GM18502 (cell line): ENCODE results near the gene INPP5E.

Source experiments
- ATAC-seq: cut with Tn5 transposase; IDR thresholded peaks from one replicate; pipeline ENCODE4 v1.9.1; 2021; ENCODE audit warnings: mild to moderate bottlenecking; ENCODE audit not compliant: unreplicated experiment, poor library complexity

Gene INPP5E

DNA sequence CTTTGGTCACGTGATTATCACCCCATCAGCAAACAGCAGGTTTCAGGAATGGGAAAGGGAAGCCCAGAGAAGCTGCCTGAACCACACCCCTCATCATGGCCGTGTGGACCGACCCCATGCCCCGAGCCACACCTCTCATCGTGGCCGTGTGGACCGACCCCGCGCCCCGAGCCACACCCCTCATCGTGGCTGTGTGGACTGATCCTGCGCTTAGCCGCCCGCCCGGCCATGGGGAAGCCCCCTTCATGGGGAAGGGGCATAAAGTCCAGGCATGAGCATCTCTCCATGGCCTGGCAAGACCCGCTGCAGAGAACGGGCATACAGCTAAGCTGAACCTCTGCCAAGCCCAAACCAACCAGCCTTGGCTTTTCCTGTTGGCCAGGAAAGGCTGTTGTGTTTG, 46.1 kb downstream of the INPP5E start:
- no peak for ATAC-seq

GRCh38 chr9:136392538-136393449, 46.9 kb downstream of the INPP5E start:
- no peak for ATAC-seq

GRCh38 chr9:136391737-136392537, 47.7 kb downstream of the INPP5E start:
- ATAC-seq, result no peak

- ATAC-seq, result no peak
Observed at GRCh38 chr9:136389396-136389795, 50.2 kb downstream of the INPP5E start.

DNA sequence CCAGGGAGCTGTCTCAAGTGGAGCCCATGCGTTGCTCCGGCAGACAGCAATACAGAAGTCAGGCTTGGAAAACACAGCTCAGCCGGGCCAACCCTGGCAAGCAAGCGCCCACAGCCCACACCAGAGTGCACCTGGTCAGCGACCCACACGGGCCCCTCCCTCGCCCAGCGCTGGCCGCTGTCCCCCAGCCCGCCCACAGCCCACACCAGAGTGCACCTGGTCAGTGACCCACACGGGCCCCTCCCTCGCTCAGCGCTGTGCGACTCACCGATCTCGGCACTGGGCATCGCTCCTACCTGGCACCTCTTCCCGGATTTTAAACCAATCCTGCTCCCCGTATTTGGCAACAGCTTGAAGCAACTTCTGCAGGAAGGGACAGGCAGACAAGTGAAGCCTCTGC, 52.4 kb downstream of the INPP5E start:
- ATAC-seq, result no peak

GRCh38 chr9:136386018-136386417, 53.6 kb downstream of the INPP5E start:
- no peak for ATAC-seq

DNA sequence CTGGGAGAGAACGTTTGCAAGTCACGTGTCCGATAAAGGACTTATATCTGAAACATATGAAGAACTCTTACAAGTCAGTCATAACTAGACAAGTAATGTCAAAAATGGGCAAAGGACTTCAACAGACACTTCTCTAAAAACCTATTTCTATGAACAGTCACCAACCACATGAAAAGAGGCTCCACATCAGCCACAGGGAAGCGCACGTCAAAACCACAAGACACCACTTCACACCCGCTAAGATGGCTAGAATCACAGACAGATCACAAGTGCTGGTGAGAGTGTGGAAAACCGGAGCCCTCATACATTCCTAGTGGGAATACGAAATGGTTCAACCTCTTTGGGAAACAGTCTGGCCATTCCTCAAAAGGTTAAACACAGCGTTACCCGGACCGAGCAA, 54.6 kb downstream of the INPP5E start:
- ATAC-seq, result no peak

DNA sequence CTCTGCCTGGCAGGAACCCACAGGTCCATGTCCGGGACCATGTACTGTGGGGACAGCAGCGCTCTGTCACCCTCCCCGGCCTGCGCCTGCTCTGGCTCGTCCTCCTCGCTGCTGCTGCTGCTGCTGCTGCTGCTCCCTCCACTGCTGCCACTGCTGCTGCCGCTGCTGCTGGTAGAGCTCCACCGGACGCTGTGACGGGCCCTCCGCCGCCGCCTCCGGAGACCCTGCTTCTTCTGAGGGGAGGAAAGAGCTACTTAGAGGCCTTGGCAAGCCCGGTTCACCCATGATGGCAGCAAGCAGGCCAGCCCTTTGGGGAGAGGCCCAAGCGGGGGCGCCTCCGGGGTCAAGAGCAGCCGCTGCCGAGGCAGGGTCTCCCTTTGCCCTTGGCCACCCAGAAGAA, 56.2 kb downstream of the INPP5E start:
- ATAC-seq, result no peak

DNA sequence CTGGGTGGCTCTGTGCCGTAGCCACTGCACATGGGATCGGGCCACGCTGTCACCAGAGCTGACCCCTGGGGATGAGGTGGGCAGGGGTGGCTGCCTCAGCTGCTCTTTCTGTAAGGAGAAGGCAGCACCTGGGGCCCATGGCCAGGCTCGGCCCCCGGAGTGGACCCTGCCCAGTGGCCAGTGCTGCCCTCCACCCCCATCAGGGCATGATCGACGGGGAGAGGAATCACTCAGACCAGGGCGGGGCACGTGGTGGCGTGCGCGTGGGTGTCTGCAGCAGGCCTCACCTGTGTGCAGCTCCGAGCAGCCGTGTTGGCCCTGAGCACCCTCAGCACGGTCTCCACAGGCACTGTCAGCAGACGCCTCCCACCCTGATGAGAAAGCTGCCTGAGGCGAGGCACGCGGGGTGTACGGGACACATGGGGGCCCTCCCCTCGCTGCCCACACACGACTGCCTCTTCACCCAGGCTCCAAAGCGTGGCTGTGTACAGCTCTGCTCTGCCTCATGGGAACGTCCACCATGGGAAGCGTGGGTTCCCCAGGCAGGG, 57.6 kb downstream of the INPP5E start:
- ATAC-seq, result no peak

DNA sequence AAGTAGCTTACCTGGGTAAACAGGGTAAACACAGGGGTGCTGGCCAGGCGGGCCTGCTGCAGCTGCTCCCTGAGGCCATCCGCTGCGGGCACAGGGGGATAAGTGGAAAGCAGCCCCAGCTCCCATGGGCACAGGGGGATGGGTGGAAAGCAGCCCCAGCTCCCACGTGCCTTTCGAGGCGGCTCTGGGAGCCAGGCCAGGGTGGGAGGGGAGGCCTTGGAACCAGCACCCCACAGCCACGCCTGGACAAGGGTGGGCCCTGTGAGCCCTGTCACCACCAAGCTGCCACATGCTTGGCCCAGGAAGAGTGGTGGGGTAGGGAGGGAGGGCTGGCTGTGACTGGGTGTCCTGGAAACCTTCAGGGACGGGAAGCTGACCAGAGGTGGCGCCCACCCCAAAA, 58.3 kb downstream of the INPP5E start:
- no peak for ATAC-seq

- no peak for ATAC-seq
Observed at GRCh38 chr9:136380381-136380780, 59.3 kb downstream of the INPP5E start.

- ATAC-seq, result no peak
Observed at GRCh38 chr9:136379891-136380290, 59.8 kb downstream of the INPP5E start.

- no peak for ATAC-seq
Observed at GRCh38 chr9:136379401-136379800, 60.2 kb downstream of the INPP5E start.

- no peak for ATAC-seq
Observed at GRCh38 chr9:136379003-136379287, 60.7 kb downstream of the INPP5E start.
